Stimulated activated CD8-positive, alpha-beta memory T cell treated with anti-CD3 and anti-CD28 coated beads, Interleukin-12 subunit alpha, Interleukin-12 subunit beta, amount 100 ng/mL, for 1 hour (primary cell): ENCODE data around the gene NNMT.

Experiments used
- DNase-seq: peaks from one replicate; pipeline ENCODE4 v3.0.0-alpha.2; 2020; ENCODE audit warnings: low read depth

NNMT gene

GRCh38 chr11:114284914-114285313 lies 11.3 kb upstream of the NNMT start:
- no peak for DNase-seq

GRCh38 chr11:114285599-114285998 lies 10.6 kb upstream of the NNMT start:
- DNase-seq, result no peak

- DNase-seq, result no peak
Measured at GRCh38 chr11:114286229-114286628, 10.0 kb upstream of the NNMT start.

- no peak for DNase-seq
Measured at GRCh38 chr11:114287154-114287553, 9.0 kb upstream of the NNMT start.

- DNase-seq, result no peak
Measured at GRCh38 chr11:114288136-114288535, 8.1 kb upstream of the NNMT start.

- no peak for DNase-seq
Measured at GRCh38 chr11:114289779-114290178, 6.4 kb upstream of the NNMT start.

- no peak for DNase-seq
Measured at GRCh38 chr11:114290503-114291235, 5.5 kb upstream of the NNMT start.

- no peak for DNase-seq
Measured at GRCh38 chr11:114291381-114291780, 4.8 kb upstream of the NNMT start.

- DNase-seq, result no peak
Measured at GRCh38 chr11:114291842-114292680, 4.1 kb upstream of the NNMT start.

- DNase-seq, result no peak
Measured at GRCh38 chr11:114293201-114293711, 2.9 kb upstream of the NNMT start.

GRCh38 chr11:114296605-114297372 lies 590 bp downstream of the NNMT start:
- no peak for DNase-seq

- DNase-seq, result no peak
Measured at GRCh38 chr11:114297806-114298709, 1.9 kb downstream of the NNMT start.

GRCh38 chr11:114298710-114299109 lies 2.5 kb downstream of the NNMT start:
- DNase-seq, result no peak

GRCh38 chr11:114301088-114301487 lies 4.9 kb downstream of the NNMT start:
- DNase-seq, result no peak

- DNase-seq, result no peak
Measured at GRCh38 chr11:114301927-114302326, 5.7 kb downstream of the NNMT start.

- no peak for DNase-seq
Measured at GRCh38 chr11:114302663-114303062, 6.5 kb downstream of the NNMT start.

GRCh38 chr11:114304065-114304464 lies 7.9 kb downstream of the NNMT start:
- DNase-seq, result no peak

- no peak for DNase-seq
Measured at GRCh38 chr11:114304969-114305368, 8.8 kb downstream of the NNMT start.

- no peak for DNase-seq
Measured at GRCh38 chr11:114307524-114308203, 11.5 kb downstream of the NNMT start.

GRCh38 chr11:114308689-114309089 lies 12.5 kb downstream of the NNMT start:
- DNase-seq, result no peak

GRCh38 chr11:114309517-114309916 lies 13.3 kb downstream of the NNMT start:
- DNase-seq, result no peak
